Measurements from ENCODE around the gene DOC2A. TPM values are rescaled to one million over a fixed set of nuclear protein-coding genes. Genes with fewer than 3 reads are reported as not detected.

Gene DOC2A
- total RNA-seq, result 0.17 and 0.22 TPM in 2 replicates

DNA sequence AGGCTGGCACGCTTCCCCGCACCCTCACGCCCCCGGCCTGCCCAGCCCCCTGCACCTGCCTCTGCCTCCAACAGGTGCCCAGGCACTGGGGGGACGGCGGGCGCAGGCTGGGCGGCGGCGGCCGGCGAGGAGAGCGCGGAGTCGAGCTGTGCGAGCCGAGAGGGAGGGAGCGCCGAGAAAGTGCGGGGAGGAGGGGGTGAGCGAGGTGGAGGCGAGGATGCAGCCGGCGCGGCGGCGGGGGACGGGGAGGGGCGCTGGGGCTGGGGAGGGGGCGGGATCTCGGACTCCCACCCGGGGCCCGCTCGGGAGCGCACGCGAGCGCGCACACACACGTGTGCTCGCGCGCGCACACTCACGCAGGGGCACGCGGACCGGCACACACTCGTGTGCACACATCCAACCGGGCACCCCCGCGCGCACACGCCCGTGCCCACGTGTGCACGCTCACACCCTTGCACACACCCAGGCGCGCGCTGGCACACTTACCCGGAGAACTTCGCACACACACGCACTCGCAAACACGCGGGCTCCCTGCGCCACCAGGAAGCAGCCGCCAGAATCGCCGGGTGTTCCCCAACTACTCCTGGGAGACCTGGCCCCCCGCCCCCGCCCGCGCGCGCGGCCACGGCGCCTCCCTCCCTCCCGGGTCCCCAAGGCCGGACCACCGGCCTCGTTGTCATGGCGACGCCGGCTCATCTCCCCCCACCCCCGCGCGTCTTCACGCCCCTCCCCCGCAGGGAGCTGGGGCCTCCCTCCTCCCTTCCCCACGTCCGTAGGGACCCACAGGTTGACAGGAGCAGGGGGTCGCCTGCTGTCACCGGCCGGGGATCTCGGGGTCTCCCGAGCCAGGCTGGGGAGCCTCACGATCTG, at the start of gene DOC2A:
Gene DOC2A, minus strand, starts transcription at position 184 of the 870 bp plus-strand sequence. CDS start 805 bp downstream, outside the sequence.
- H3K4me3 ChIP-seq (ENCODE audit: low read depth, low read length), result peak within 1 kb of the TSS; percentile 21
- no peak for TF ChIP-seq CTCF (conservative IDR thresholded peaks at IDR 0.05; ENCODE audit: low read depth, low read length)
- no peak for DNase-seq (ENCODE audit: low read depth)

GRCh38 chr16:30060346-30060745, 49.5 kb upstream of the DOC2A start:
- DNase-seq (ENCODE audit: low read depth), result no peak
- TF ChIP-seq CTCF (conservative IDR thresholded peaks at IDR 0.05; ENCODE audit: low read depth, low read length), result no peak

DNA sequence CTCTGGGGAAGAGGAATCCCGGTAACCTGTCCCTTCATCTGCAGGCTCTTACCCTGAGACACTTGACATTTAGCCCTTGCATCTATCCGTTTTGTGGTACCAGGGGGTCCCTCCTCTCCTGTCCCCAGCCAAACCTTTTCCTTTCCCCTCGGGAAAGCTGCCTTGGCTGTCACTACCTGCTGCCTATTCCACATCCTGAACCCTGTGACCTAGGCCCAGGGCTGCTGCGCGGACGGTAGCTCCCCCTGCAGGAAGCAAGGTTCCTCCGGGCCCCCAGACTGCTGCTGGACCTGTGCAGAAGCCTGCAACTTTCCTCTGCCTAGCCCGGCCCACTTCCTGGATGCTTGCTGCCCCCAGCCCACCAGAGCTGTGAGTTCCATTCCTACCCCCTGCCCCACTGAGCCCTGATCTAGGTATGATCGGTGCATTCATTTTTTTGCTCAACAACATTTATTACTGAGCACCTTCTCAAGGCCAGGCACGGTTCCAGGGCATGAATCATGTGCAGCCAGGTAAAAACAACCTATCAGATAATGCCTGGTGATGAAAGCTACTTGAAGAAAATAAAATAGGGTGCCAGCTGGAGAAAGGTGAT, 44.2 kb upstream of the DOC2A start:
- peak; percentile 75 for TF ChIP-seq CTCF (conservative IDR thresholded peaks at IDR 0.05; ENCODE audit: low read depth, low read length)

More at GRCh38 chr16:30060346-30060745, 49.5 kb upstream of the DOC2A start:
- H3K4me3 ChIP-seq (ENCODE audit: low read depth, low read length), result no peak overlapping the region

DNA sequence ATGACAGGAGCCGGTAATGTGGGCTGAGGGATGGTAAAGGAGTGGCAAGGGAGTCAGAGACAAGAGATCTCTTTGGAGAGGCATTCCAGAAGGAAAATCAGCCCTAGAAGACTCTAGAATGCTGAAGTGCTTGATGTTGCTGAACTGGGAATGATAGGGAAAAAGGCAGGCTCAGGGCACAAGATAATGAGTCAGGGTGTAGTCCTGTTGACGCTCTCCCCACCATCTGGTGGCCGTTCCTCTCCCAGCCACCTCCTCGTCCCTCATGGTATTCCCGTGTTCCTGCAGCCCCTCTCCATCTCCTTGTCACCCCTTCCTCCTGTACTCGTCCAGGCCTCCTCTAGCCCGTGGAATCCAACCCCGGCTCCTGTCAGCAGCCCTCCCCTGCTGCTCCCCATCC, 43.6 kb upstream of the DOC2A start:
- no peak for DNase-seq (ENCODE audit: low read depth)
- TF ChIP-seq CTCF (conservative IDR thresholded peaks at IDR 0.05; ENCODE audit: low read depth, low read length), result no peak
- no peak overlapping the region for H3K4me3 ChIP-seq (ENCODE audit: low read depth, low read length)

More for the DNA sequence above, 44.2 kb upstream of the DOC2A start:
- no peak for DNase-seq (ENCODE audit: low read depth)
- no peak overlapping the region for H3K4me3 ChIP-seq (ENCODE audit: low read depth, low read length)

- DNase-seq (ENCODE audit: low read depth), result no peak
- H3K4me3 ChIP-seq (ENCODE audit: low read depth, low read length), result peak overlapping the region; percentile 97
- no peak for TF ChIP-seq CTCF (conservative IDR thresholded peaks at IDR 0.05; ENCODE audit: low read depth, low read length)
Measured at GRCh38 chr16:30053376-30054015, 42.7 kb upstream of the DOC2A start.

DNA sequence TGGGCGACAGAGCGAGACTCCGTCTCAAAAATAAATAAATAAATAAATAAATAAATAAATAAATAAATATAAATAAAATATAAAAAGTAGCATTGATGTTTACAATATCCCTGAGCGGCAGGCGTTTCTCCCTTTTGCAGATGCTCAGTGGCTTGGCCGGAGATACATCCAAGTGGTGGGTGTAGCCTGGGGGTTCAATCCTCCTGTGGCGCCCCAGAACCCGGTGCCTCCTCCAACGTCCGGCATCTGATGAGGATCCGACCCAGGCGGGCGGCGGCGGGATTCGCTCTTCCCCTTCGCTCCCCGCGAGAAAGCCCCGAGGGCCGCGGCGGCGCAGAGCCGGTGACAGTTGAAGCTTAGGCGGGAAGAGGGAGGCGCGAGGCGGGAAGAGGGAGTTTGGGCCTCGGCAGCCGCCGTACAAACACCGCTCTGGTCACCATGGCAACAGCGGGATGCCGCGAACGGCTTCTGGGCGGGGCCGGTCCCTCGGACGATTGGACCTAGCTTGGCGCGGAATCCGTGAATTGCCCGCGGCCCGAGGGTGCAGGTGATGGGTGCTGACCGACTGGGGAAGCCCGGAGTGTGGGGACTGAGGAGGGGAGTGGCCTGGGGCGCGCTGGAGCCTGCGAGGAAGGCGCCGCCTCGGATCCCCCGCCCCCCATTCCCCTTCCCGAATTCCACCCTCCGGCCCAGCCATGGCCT, 42.0 kb upstream of the DOC2A start:
- peak overlapping the region; percentile 97 for H3K4me3 ChIP-seq (ENCODE audit: low read depth, low read length)
- no peak for TF ChIP-seq CTCF (conservative IDR thresholded peaks at IDR 0.05; ENCODE audit: low read depth, low read length)
- no peak for DNase-seq (ENCODE audit: low read depth)

All from epithelial cell of proximal tubule (primary cell).